HG02759 (cell line): Measurements from ENCODE around the gene AKAP10.
"Not testable (repeated sequence)": the region's sequence is repeated elsewhere in the genome, so short reads cannot be mapped to it uniquely, and the experiment has no call there.

ENCODE experiments used
- ATAC-seq: cut with Tn5 transposase; IDR thresholded peaks from one replicate; pipeline ENCODE4 v1.9.1; 2021; ENCODE audit warnings: mild to moderate bottlenecking, moderate library complexity; ENCODE audit not compliant: unreplicated experiment

AKAP10 gene

GRCh38 chr17:19977293-19978208, at the start of gene AKAP10:
TSS of gene AKAP10 (minus strand) at chr17:19977828. CDS start at chr17:19977679, 149 bp downstream.
- peak; percentile 89 for ATAC-seq

GRCh38 chr17:20026960-20027359, 49.3 kb upstream of the AKAP10 start:
- ATAC-seq = no peak

- ATAC-seq = no peak
These were observed 45.1 kb upstream of the AKAP10 start for GRCh38 chr17:20022701-20023100.

- not testable (repeated sequence) for ATAC-seq
These were observed 38.9 kb upstream of the AKAP10 start for GRCh38 chr17:20016475-20016992.

DNA sequence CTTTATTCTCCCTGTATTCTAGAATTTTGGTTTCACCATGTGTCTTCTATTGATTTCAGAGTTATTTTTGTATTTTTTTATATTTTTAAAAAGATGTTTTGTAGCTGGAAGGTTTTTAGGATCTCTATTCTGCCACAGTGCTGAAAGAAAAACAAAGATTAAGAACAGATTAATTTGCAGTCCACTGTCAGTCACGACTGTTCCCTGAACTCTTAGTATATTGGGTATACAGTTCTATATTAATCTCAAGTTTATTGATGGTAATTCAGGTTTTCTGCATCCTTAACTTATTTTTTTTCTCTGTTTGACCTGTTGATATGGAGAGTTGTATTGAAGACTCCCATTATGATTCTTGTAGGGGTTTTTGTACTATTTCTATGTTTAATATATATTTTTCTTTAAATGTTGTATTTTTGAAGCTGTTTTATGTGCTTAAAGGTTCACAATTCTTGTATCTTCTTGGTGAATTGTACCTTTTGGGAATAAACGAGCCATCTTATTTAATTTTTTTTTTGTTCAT, 34.4 kb upstream of the AKAP10 start:
- ATAC-seq = no peak

DNA sequence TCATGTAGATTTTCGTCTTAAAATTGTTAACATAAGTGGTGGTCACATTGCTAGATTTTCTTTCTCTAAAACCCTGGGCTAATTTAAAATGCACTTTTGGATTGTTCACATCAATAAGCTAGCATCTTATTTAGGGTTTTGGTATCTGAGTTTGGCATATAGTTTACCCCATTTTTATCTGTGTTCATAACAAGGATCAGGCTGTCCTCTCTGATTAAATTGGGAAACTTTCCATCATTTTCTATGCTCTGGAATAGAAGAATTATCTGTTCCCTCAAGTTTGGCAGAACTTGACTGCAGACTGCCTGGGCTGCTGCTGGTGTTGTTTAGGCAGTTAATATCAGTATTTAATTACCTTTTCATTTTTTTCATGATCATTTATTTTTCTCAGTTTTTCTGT, 33.3 kb upstream of the AKAP10 start:
- no peak for ATAC-seq

DNA sequence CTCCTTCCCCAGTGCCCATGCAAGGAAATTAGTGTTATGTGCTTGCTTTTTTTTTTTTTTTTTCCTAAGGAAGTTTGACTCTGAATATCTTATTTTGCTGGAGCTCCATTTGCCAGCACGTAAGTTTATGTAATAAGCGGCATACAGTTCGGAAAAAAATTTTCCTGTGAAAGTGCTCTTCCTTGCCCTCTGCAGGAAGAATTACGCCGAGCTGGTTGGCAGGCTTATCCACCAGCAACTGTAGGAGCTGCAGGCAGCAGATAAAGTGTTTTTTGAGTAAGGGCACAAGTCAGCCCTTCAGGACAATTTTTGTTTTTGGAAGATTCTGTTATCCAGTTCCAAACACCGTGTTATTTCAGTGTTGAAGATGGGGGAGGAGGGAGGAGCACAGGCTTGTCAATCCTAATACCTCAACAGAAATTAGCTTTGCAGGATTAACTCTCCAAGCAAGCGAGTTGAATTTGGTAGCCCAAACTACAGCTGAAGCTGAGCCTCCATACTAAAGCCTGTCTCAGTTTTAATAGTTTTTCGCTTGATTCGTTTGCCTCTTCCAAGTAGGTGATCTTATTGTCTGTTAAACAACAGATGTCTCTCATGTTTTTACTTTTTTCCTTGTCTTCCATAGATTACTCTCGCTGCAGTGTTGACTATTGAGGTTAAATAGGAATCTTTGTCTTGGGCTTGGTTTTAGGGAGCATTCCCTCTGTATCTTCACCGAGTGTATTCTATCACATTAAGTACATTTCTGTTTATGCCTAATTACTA, 32.7 kb upstream of the AKAP10 start:
- ATAC-seq = no peak

DNA sequence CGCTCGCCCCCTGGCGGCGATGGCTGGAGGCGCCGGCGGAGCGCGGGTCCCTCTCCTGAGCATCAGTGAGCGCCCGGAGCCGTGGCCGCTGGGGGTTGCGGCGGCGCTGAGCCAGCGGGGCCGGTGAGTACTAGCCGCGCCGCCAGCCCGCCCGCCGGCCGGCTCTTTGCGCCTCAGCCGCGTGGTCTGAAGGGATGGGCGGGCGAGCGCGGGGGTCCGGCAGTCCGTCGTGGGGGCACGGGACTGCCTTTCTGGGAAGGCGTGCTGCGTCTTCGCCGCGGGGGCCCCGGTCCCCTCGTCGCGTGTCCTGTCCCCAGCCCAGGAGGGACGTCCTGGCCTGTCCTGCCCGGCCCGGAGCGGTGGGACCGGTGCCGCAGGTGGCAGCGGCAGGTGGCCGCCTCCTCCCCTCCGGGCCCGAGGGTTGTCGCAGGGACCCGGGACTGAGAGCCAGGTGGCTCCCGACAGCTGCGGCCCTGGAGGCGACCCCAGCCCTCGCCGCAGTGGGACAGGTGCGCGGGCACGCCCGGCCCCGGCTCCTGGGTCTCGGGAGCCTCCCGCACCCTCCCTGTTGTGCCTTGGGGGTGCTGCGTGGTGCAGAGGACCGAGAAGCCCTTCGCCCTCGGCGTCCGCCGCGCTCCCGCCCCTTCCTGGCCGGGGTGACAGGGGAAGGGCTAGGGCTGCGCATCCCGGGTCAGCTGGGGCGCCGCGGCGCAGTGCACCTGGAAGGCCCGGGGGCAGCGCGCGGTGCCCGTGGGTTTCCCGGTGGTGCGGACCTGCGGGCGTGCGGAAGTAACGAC, 31.9 kb upstream of the AKAP10 start, which contains the start of gene SPECC1:
SPECC1 (plus strand) TSS at position 58 of the 797 bp plus-strand sequence. CDS start 87,293 bp downstream, outside the sequence.
- peak; percentile 97 for ATAC-seq

DNA sequence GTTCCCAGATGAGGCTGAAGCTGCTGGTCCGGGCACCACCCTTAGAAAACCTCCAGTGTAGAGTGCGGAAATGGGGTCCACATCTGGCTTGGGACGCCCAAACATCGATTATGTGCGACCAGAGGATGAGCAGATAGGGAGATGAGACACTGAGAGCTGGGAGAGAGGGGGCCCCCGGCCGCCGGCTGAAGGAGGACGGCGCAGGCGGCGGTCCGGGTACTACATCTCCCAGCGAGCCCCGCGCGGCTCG, 31.3 kb upstream of the AKAP10 start:
- no peak for ATAC-seq

- peak; percentile 18 for ATAC-seq
These were observed 30.8 kb upstream of the AKAP10 start for GRCh38 chr17:20008242-20009051.

DNA sequence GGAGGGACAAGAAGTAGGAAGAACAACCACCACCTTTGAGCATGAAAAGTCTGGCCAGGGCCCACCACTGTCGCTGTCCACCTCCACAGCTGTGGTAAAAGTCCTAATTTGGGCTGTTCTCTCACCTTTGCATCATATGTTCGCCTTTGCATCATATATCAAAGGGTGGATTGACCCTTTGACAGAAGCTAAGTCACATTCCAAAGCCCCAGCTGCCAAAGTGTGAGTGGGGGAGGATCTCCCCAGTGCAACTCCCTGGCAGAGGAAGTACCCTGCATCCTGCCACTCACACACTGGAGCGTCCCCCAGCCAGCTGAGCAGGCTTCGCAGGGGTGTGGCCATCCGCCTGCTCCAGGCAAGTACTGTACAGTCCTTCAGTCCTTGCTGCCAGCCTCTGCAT, 18.9 kb upstream of the AKAP10 start:
- ATAC-seq = no peak

DNA sequence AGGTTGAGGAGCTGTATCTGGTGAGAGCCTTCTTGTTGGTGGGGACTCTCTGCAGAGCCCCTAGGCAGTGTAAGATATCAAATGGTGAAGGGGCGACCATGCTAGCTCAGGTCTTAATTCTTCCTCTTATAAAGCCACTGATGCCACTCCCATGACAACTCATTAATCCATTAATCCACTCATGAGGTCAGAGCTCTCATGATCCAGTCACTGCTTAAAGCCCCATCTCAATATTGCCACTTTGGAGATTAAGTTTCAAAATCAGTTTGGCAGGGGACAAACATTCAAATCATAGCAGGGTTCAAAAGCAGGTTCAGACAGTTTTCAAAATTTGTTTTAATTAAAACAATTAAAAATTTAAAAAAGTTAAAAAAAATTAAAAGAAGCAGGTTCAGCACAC, 18.5 kb upstream of the AKAP10 start:
- no peak for ATAC-seq

DNA sequence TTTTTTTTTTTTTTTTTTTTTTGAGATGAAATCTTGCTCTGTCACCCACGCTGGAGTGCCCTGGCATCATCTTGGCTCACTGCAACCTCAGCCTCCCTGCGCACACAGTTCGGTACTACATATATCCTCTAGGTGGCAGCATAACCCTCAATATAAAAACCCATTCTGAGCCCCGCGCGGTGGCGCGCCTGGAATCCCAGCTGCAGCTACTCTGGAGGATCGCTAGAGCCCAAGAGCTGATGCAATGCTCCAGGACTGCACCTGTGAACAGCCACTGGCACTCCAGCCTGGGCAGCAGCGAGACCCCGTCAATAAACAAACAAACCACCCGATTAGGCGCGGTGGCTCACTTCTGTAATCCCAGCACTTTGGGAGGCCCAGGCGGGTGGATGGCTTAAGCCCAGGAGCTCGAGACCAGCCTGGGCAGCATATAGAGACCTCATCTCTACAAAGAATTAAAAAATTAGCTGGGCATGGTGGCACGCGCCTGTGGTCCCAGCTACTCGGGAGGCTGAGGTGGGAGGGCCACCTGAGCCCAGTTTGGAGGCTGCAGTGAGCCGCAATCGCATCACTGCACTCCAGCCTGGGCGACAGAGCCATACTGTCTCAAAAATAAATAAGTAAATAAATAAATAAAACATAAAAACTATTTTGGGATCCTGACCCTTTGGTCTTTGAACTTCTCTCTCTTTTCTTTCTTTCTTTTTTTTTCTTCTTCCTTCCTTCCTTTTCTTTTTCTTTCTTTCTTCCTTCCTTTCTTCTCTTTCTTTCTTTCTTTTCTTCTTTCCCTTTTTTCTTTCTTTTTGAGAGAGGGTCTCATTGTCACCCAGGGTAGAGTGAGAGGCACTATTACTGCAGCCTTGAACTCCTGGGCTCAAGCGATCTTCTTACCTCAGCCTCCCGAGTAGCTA, 15.4 kb upstream of the AKAP10 start:
- ATAC-seq = peak; percentile 89

DNA sequence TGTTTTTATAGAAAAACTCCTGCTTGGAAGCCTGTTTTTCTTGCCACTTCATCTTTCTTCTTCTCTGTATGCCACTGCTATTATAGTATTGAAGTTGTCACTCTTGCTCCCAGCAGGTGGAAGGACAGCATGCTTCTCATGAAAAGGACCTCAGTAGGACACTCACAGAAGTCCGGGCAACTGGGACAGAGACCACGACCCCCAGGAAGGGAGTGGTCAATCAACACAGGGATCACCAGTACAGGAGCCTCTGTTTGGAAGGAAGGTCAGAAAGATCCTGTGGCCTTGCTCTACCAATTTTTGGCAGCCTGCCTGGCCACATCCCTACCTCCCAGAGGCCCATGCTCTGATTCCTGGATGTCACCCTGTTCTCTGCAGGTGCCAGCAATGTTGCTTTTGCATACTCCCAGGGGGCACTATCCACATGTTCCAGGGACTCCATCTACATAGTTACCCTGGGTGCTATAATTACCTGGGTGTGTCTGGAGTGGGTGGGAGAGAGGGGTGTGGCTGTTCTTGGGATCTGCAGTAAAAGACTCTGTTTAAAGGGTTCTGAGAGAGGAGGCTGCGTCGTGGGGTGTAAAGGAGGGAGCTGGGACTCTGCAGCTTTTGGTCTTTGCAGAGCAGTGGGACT, 13.7 kb upstream of the AKAP10 start:
- ATAC-seq = no peak

- ATAC-seq = no peak
These were observed 10.3 kb upstream of the AKAP10 start for GRCh38 chr17:19987897-19988296.

DNA sequence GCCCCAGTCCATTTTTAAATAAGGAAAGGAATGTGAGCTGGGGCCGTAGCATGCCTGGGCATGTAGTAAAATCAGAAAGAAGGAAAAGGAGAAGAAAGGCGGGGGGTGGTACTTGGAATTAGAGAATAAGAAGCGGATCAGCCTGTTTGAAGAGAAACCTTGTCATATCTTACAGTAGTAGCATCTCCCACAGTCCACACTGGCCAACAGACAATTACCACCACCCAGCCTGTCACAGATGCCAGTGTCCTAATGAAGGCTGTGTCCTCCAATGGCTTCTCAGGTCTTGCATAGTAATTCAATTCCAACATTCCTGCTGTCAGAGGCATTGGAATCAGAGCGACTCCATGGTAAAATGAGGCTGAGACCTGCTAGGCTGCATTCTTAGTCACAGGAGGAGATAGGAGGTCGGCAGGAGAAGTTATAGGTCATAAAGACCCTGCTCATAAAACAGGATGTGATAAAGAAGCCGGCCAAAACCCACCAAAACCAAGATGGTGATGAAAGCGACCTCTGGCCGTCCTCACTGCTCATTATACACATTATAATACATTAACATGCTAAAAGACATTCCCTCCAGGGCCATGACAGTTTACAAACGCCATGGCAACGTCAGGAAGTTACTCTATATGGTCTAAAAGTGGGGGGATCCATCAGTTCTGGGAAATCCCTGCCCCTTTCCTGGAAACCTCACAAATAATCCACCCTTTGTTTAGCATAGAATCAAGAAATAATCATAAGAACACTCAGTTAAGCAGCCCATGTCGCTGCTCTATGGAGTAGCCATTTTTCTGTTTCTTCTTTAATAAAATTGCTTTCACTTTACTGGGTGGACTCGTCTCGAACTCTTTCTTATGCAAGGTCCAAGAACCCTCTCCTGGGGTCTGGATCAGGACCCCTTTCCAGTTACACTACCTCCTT, 9.6 kb upstream of the AKAP10 start:
- no peak for ATAC-seq
